ENCODE data around the gene MRPL20.

The MRPL20 gene

DNA sequence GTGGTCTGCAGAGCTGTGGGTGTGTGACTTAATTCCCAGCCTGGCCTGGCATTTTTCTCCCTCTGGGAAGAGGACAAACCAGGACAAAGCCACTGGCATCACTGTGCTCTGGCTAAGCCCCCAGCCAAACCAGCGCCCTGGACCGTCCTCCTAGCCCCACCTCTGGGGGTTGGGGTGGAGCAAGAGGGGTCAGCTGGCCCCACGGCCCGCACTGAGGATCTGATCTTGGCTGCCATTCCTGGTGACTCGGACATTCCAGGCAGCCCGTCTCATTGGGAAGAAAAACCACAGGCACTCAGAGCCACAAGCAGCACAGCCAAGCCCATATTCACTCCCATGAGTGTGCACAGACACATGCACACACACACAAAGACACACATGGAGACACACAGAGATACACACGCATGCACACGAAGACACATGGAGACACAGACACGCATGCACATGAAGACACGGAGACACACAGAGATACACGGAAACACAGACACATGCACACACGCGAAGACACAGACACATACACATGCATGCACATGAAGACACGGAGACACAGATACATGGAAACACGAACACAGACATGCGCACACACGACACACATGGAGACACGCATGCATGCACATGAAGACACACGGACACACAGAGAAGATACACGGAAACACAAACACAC is 46.5 kb downstream of the MRPL20 start:
- H3K9me3 ChIP-seq (replicated peaks; ENCODE audit: low read length): no peaks in the 10 kb centered on the region
- peak overlapping the region; percentile 84 for H3K4me3 ChIP-seq (ENCODE audit: low read length)
- no peaks in the 10 kb centered on the region for H3K27me3 ChIP-seq (ENCODE audit: control insufficient read depth, insufficient read depth, low read length)
- peak overlapping the region; percentile 79 for H3K4me2 ChIP-seq (ENCODE audit: low read length)
- H3K36me3 ChIP-seq (ENCODE audit: insufficient read depth, low read length): peaks cover 3% of the 10 kb centered on the region
- H3K9ac ChIP-seq (ENCODE audit: low read depth, low read length): peak overlapping the region; percentile 95
- peaks cover 40% of the 10 kb centered on the region for H3K4me1 ChIP-seq (ENCODE audit: control insufficient read depth, insufficient read depth, low read length)

DNA sequence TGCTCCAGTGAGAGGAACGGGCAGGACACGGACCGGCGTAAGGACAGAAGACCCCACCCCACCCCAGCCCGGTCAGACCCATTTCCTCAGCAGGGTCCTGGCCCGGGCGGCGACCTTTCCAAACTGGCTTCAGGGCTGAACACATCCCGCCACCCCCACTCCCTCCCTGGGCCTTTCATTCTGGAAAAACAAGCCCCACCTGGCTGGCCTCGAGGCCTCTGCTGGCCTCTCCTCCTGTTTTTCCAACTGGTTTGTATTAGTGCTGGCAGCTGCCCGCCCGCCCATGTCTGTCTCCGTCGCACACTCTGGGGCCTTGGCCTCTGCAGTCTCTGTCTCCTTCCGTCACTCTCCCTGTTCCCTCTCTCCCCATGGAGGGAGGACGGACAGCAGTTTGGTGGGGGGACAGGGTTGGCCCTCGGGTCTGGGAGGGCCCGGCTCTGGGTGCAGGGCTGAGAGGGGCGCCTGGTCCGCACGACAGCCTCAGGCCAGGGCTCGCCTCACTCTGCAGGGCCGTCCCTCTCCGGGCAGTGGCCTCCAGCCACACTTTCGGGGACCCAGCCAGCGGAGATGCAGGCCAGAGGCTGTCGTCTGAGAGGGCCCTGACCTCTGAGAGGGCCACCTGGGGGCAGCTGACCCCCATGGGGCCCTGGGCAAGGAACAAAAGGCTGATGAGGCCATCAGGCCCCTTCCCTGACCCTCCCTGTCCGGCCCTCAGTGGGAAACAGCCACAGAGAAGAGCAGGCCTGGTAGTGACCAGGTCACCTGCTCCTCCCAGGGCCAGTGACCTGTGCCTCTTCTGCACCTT is 47.2 kb downstream of the MRPL20 start:
- Histone ChIP-seq H3K9me3 (replicated peaks; ENCODE audit: low read length) (no peaks in the 10 kb centered on the region), H3K4me2 (ENCODE audit: low read length) (peak overlapping the region; percentile 79), H3K9ac (ENCODE audit: low read depth, low read length) (peak overlapping the region; percentile 95), H3K27me3 (ENCODE audit: control insufficient read depth, insufficient read depth, low read length) (no peaks in the 10 kb centered on the region), H3K4me3 (ENCODE audit: low read length) (peak overlapping the region; percentile 84), H3K36me3 (ENCODE audit: insufficient read depth, low read length) (peaks cover 3% of the 10 kb centered on the region), H3K4me1 (ENCODE audit: control insufficient read depth, insufficient read depth, low read length) (peaks cover 41% of the 10 kb centered on the region)

DNA sequence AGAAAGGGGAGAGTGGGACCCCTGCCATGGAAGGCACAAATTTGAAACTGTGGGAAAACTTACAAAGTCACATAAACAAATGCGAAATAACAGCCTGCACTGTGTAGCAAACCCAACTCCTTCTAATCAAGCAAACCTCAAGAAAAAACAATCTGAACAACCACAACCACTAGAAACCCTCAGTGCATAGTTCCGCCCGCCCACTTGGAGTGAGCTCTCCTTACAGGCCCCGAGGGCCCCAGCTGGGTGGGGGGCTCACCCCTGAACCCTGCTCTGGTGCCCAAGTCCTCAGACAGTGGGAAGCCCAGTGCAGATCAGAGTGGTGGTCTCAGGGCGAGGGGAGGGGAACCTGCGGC is 47.8 kb downstream of the MRPL20 start:
- peak overlapping the region; percentile 84 for H3K4me3 ChIP-seq (ENCODE audit: low read length)
- H3K36me3 ChIP-seq (ENCODE audit: insufficient read depth, low read length): peaks cover 9% of the 10 kb centered on the region
- H3K9ac ChIP-seq (ENCODE audit: low read depth, low read length): peak overlapping the region; percentile 95
- peak overlapping the region; percentile 79 for H3K4me2 ChIP-seq (ENCODE audit: low read length)
- no peaks in the 10 kb centered on the region for H3K9me3 ChIP-seq (replicated peaks; ENCODE audit: low read length)
- no peaks in the 10 kb centered on the region for H3K27me3 ChIP-seq (ENCODE audit: control insufficient read depth, insufficient read depth, low read length)
- peaks cover 47% of the 10 kb centered on the region for H3K4me1 ChIP-seq (ENCODE audit: control insufficient read depth, insufficient read depth, low read length)

DNA sequence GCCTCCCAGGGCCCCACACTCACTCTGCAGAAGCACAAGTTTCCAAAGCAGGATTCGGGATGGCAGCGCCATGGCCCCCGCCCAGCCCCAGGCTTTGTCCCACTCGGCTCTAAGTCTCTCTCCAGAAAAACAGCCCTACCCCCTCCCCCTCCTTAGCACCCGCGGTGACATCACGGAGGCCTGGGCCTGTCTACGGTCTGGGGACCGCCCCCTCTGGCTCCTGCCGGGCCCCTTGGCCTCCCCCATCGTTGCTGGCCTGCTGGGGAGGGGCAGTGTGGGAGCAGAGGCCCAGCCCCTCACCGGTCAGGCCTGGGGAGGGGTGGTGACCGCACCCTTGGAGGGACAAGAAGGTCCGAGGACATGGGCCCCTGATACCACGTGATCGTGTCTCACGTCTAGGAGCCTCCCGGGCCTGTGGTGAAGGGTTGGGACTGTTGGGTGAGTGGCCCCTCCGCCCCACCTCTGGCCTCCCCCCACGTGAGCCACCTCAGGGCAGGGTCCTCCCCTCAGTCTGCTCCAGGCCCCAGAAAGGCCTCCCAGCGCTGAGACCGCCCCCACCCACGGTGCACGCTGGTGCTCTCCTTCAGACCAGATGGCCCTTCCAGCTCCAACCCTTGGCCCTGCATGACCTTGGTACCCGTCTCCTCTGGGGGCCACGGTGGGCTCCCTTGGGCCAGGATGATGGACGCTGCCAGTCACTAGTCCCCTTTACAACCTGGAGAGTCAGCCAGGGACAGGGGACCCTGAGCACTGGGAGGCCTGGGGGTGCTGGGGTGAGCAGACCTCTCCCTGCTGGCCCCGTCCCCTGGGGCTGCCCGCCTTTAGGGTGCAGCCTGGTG is 48.4 kb downstream of the MRPL20 start, which contains the start of gene MXRA8:
TSS of gene MXRA8 (minus strand) at position 123 of the 839 bp plus-strand sequence. CDS start at position 72, 51 bp downstream.
- Histone ChIP-seq H3K9ac (ENCODE audit: low read depth, low read length) (peak within 1 kb of the TSS; percentile 95), H3K27me3 (ENCODE audit: control insufficient read depth, insufficient read depth, low read length) (no peaks in the 10 kb centered on the region), H3K36me3 (ENCODE audit: insufficient read depth, low read length) (peaks cover 16% of the 10 kb centered on the region), H3K4me2 (ENCODE audit: low read length) (peak within 1 kb of the TSS; percentile 79), H3K4me3 (ENCODE audit: low read length) (peak within 1 kb of the TSS; percentile 84), H3K4me1 (ENCODE audit: control insufficient read depth, insufficient read depth, low read length) (peaks cover 53% of the 10 kb centered on the region), H3K9me3 (replicated peaks; ENCODE audit: low read length) (no peaks in the 10 kb centered on the region)

DNA sequence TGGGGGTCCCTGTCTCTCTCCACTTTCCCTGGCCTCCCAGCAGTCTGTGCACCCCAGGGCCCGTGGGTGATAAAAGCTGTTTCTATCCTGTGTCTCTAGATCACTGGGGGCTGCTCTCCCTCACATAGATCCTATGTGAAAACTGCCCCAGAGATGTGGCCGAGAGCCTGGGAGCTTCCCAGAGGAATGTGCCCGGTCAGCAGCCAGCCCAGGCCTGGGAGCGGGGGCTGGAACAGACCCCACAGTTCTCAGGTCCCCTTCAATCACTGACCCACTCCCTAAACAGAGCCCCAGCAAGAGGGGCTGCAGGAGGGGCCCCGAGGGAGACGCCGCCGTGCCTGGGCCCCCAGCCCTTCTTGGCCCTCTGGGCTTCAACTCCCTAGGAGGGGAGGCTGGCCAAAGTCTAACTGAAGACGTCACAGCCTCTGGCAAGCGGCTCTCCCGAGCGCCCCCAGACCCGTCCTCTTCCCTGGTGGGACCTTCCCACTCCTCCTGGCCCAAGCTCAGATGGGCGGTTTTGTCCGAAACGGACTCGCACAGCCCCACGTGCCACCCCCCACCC is 49.1 kb downstream of the MRPL20 start:
- Histone ChIP-seq H3K36me3 (ENCODE audit: insufficient read depth, low read length) (peaks cover 23% of the 10 kb centered on the region), H3K9ac (ENCODE audit: low read depth, low read length) (peak overlapping the region; percentile 95), H3K4me2 (ENCODE audit: low read length) (peak overlapping the region; percentile 79), H3K27me3 (ENCODE audit: control insufficient read depth, insufficient read depth, low read length) (no peaks in the 10 kb centered on the region), H3K9me3 (replicated peaks; ENCODE audit: low read length) (no peaks in the 10 kb centered on the region), H3K4me3 (ENCODE audit: low read length) (peak overlapping the region; percentile 84), H3K4me1 (ENCODE audit: control insufficient read depth, insufficient read depth, low read length) (peaks cover 60% of the 10 kb centered on the region)

DNA sequence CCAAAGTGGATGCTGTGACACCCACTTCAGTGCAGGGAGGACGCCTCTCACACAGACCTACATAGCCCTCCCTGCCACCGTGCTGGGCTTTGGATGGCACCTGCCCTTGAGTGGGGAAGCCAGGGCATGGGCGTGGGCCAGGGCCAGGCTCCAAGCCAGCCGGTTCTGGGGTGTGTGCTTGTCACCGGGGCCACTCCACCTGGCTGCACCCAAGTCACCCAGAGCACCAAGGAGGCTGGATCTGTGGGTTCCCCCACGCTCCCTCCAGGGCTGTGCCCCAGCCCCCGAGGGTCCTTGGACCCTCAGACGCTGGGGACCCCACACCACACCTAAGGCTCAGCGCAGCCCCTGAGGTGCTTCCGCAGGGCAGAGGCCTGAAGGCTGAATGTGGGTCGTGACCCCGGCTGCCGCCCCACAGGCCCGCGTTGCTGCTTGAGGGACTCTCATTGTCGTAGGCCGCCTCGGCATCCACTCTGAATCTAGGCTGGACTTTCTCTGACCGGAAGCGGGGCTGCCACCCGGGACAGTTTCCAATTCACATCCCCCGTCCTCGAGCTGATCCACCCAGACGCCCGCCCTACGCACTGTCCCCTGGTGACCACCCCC is 50.2 kb downstream of the MRPL20 start:
- Histone ChIP-seq H3K4me3 (ENCODE audit: low read length) (peak overlapping the region; percentile 84), H3K27me3 (ENCODE audit: control insufficient read depth, insufficient read depth, low read length) (no peaks in the 10 kb centered on the region), H3K4me1 (ENCODE audit: control insufficient read depth, insufficient read depth, low read length) (peaks cover 66% of the 10 kb centered on the region), H3K9me3 (replicated peaks; ENCODE audit: low read length) (no peaks in the 10 kb centered on the region), H3K9ac (ENCODE audit: low read depth, low read length) (peak overlapping the region; percentile 95), H3K4me2 (ENCODE audit: low read length) (peak overlapping the region; percentile 79), H3K36me3 (ENCODE audit: insufficient read depth, low read length) (peaks cover 31% of the 10 kb centered on the region)

DNA sequence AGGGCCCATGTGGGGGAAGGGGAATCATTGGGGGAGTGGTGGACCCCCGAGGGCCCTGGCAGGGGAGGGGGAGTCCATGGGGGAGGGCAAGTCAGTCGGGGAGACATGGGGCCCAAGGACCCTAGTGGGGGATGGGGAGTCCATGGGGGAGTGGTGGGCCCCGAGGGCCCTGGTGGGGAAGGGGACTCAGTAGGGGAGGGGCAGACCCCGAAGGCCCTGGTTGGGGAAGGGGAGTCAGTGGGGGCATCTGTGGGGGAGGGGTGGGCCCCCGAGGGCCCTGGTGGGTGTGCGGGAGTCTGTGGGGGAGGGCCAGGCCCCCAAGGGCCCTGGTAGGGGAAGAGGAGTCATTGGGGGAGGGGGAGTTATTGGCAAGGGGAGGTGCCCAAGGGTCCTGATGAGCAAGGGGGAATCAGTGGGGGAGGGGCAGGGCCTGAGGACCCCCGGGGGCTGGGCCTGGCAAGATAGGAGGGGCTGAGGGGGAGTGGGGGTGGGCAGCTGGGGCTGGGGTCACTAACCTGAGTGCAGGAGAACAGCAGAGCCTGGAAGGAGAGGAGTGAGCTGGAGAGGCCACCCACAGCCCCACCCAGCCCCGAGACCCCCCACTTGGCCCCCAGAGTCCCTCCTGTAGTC is 50.8 kb downstream of the MRPL20 start:
- peak overlapping the region; percentile 84 for H3K4me3 ChIP-seq (ENCODE audit: low read length)
- H3K9ac ChIP-seq (ENCODE audit: low read depth, low read length): peak overlapping the region; percentile 95
- peaks cover 36% of the 10 kb centered on the region for H3K36me3 ChIP-seq (ENCODE audit: insufficient read depth, low read length)

DNA sequence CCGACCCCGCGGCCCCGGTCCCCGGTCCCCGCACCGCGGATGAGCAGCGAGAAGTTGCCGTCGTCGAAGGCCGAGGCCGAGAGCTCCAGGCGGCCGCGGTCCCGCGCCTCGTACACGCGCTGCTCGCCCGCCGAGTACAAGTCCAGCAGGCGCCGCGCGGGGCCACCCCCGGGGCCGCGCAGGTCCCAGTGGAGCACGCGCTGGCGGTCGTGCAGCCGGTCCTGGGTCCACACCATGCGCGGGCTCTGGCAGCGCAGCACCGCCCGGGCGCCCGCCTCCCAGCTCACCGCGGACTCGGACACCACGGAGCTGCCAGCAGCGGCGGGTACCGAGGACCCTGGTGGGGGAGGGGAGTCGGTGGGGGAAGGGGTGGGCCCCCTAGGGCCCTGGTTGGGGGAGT is 51.7 kb downstream of the MRPL20 start:
- Histone ChIP-seq H3K4me1 (ENCODE audit: control insufficient read depth, insufficient read depth, low read length) (peaks cover 57% of the 10 kb centered on the region), H3K27me3 (ENCODE audit: control insufficient read depth, insufficient read depth, low read length) (no peaks in the 10 kb centered on the region), H3K4me3 (ENCODE audit: low read length) (peak overlapping the region; percentile 69), H3K9ac (ENCODE audit: low read depth, low read length) (no peak overlapping the region), H3K9me3 (replicated peaks; ENCODE audit: low read length) (no peaks in the 10 kb centered on the region), H3K4me2 (ENCODE audit: low read length) (peak overlapping the region; percentile 79), H3K36me3 (ENCODE audit: insufficient read depth, low read length) (peaks cover 36% of the 10 kb centered on the region)

More for the DNA sequence above, 50.8 kb downstream of the MRPL20 start:
- Histone ChIP-seq H3K9me3 (replicated peaks; ENCODE audit: low read length) (no peaks in the 10 kb centered on the region), H3K4me2 (ENCODE audit: low read length) (peak overlapping the region; percentile 79), H3K27me3 (ENCODE audit: control insufficient read depth, insufficient read depth, low read length) (no peaks in the 10 kb centered on the region), H3K4me1 (ENCODE audit: control insufficient read depth, insufficient read depth, low read length) (peaks cover 66% of the 10 kb centered on the region)

DNA sequence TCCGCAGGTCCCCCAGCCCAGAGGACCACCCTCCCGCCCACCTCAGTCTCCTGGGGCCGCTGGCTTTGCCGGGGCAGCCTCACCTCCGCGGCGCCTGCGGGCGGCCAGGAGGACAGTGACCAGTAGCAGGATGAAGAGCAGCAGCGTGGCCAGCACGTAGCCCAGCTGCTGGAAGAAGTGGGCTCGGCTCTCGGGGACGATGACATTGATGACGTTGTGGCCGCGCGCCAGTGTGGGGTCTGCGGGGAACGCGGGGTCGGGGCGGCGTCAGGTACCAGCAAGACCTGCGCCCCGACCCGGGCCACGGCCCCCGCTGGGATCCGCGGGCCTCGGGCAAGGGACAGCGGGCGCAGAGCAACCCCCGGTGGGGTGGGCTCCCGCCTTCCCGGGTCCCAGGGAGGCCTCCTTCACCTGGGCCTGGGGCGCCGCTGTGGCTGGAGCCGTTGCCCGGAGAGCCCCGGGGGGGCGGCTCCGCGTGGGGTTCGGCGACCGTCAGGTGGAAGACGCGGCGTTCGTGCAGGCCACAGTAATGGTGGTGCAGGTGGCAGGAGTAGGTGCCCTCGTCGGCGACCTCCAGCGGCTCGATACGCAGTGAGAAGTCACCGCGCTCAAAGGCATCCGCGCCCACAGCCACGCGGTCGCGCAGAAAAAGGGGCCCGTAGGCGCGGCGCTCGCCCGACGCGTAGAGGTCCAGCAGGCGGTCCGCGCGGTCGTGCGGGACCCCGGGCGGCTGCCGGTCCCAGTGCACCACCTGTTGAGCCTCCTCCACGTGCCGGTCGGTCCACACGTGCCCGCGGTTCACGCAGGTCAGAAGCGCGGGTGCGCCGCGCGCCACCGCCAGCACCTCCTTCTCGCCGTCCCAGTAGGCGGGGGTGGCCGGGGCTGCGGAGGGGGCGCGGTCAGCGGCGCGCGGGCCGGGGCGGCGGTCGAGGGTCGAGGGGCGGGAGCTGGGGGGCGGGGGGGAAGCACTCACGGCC is 52.5 kb downstream of the MRPL20 start:
- Histone ChIP-seq H3K4me1 (ENCODE audit: control insufficient read depth, insufficient read depth, low read length) (peaks cover 48% of the 10 kb centered on the region), H3K4me2 (ENCODE audit: low read length) (peak overlapping the region; percentile 79), H3K9ac (ENCODE audit: low read depth, low read length) (no peak overlapping the region), H3K4me3 (ENCODE audit: low read length) (peak overlapping the region; percentile 56), H3K9me3 (replicated peaks; ENCODE audit: low read length) (no peaks in the 10 kb centered on the region), H3K27me3 (ENCODE audit: control insufficient read depth, insufficient read depth, low read length) (no peaks in the 10 kb centered on the region), H3K36me3 (ENCODE audit: insufficient read depth, low read length) (peaks cover 36% of the 10 kb centered on the region)

Measured in skeletal muscle satellite cell (primary cell).